Urothelium cell line (cell line): Measurements from ENCODE around the gene SLC35G1.

Experiments used
- DNase-seq: peaks from one replicate; pipeline ENCODE4 v3.0.0; 2011; ENCODE audit warnings: low spot score, mixed read lengths
- FAIRE-seq: peaks from 2 replicates; lab custom pipeline; 2011; peaks lifted over from hg19 to GRCh38; lab: Jason Lieb, UNC

Gene SLC35G1

GRCh38 chr10:93875032-93875358 lies 18.8 kb upstream of the SLC35G1 start:
- no peak for DNase-seq
- no peak for FAIRE-seq

DNA sequence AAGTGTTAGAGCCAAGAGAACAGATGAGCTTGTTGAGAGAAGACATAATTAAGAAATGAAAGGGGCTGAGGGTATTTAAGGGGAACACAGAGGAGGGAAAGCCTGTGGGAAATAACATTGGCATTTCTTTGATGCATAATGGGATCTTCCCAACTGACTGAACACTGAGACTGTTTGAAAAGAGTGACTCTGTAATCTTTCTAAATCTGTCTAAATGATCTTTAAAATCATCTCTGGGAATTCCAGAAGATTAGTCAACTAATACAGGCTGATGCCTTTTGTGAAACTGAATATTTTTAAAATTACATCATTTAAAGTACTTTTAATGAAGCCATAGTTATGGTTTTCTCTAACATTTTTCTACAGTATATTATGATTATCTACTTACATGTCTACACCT lies 17.4 kb upstream of the SLC35G1 start:
- no peak for FAIRE-seq
- no peak for DNase-seq

DNA sequence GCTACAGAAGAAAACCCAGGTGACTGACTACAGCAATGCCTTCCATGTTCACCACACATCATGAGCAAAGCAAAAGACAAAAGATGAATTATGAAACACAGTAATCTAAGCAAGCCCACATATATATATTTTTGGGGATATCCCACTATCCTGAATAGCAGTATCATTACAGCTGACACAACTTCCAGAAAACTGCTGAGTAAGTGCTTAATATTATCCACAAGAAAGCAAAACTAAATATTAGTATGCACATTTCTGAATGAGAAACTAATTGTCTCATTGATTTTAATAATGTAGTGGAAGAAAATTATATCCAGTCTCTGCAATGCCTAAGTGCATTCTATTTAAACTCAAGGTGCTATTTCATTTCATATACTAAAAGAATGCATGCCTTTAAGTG lies 14.5 kb upstream of the SLC35G1 start:
- FAIRE-seq (no peak), DNase-seq (no peak)

DNA sequence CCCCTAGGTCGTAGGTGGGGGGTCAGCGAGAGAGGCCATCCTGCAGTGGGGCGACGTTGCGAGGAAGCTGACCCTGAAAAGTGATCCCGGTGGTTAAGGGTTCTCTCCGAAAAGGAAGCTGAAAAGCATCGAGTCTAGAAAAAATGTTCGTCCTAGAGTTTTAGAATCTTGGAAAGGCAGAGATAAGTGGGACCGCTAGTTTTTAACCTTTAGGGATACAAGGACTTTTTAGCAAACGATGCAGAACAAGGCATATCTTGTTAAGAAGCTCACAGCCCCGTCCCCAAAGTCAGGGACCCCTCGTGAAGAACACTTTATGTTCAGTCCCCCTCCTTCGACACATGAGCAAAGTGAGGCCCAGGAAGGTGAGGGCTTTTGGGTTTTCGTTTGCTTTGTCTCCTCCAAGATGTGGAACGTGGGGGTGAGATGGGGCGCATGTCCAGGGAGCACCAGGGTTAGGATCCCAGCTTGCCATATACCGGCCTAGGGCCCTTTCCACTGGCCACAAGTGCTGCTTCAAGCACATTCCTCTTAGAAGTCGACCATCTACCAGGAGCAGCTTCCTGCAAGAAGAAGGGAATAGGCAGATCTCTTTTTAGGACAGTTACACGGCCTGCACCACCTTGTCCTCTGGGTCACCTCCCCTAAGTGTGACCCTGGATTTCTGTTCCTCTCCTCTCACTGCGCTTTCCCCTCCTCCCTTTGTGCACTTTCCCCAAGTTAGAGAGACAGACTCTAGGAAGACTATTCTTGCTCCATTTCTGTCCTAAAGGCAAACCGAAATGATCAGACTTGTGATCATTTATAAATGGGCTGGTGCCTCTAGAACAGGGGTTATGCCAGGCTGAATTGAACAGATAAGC lies 969 bp downstream of the SLC35G1 start:
- peak; percentile 14 for DNase-seq
- no peak for FAIRE-seq

GRCh38 chr10:93897070-93897780 lies 3.4 kb downstream of the SLC35G1 start:
- no peak for FAIRE-seq

DNA sequence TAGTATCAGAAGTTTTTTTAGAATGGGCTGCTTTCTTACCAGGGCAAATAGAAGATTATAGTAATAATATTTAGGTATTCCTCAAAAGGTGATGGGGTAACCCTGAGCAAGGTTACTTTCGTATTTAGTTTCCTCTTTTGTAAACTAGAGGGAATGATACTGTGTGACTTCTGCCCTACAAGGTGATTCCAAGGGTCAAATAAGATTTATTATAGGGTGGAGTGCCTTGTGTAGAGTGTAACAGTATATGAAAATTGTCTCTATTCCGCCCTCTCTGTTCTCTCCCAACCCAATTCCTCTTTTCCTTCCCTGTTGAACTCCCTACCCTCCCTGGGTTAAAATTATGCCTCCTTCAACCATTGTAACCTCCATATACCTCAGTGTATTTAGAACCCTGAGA lies 5.3 kb downstream of the SLC35G1 start:
- FAIRE-seq, result no peak
- no peak for DNase-seq

More at GRCh38 chr10:93897070-93897780, 3.4 kb downstream of the SLC35G1 start:
- no peak for DNase-seq

- FAIRE-seq (no peak), DNase-seq (no peak)
Measured at GRCh38 chr10:93903051-93903450, 9.3 kb downstream of the SLC35G1 start.

GRCh38 chr10:93904901-93905300 lies 11.1 kb downstream of the SLC35G1 start:
- FAIRE-seq, result no peak
- DNase-seq, result no peak

GRCh38 chr10:93907059-93907458 lies 13.3 kb downstream of the SLC35G1 start:
- DNase-seq, result no peak

GRCh38 chr10:93911866-93912265 lies 18.1 kb downstream of the SLC35G1 start:
- no peak for FAIRE-seq

More at GRCh38 chr10:93907059-93907458, 13.3 kb downstream of the SLC35G1 start:
- no peak for FAIRE-seq

DNA sequence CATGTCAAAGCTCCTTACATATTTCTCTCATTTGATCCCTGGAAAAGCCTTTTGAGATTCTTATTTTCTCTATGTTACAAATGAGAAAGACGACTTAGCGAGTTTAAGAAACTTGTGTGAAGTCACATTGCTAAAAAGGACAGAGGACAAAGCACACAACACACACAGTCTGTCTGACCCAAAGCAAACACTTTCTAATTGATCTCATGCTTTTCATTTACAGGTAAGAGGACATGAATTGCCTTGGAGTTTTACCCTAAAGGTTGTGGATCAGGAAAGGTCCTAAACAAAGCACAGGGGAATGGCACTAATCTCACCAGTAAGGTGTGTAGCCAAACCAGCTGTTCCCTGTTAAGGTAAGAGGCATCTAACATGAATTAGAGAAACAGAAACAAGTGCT lies 18.7 kb downstream of the SLC35G1 start:
- FAIRE-seq (no peak), DNase-seq (no peak)

More at GRCh38 chr10:93911866-93912265, 18.1 kb downstream of the SLC35G1 start:
- DNase-seq, result no peak

- DNase-seq (no peak), FAIRE-seq (no peak)
Measured at GRCh38 chr10:93913706-93914105, 19.9 kb downstream of the SLC35G1 start.

DNA sequence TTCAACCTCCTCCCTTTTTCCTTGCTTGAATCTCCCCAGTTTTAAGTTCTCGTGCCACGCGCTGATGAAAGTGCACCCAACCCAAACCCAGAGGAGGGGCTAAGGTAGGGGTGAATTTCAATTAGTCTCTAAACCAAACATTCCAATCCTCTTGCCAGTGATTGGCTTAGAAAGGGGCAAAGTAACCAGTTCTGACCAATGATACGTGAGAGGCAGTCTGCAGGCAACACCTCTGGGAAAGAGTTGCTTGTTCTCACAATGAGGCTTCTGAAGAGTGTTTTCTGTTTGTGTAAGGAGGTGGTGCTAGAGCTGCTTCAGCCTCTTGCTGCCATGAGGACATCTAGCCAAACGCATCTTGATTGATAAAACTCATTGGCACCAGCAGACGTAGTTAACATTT lies 21.8 kb downstream of the SLC35G1 start:
- no peak for DNase-seq
- FAIRE-seq, result no peak

GRCh38 chr10:93916257-93917063 lies 22.7 kb downstream of the SLC35G1 start:
- FAIRE-seq (no peak), DNase-seq (peak; percentile 30)

DNA sequence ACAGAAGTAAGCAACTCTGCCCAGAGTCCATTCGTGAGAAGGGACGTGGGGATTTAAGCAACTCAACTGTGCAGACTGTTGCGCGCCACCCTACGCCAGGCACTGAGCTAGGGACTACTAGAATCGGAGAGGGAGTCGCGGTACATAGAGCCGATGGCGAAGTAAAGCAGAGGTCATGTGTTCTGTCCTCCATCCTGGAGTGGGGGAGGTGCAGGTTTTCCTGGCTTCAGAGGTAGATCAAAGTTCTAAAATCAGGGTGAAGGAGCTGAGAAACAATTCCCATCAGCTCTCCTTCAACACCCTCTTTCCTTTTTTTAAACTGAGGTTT lies 23.2 kb downstream of the SLC35G1 start:
- no peak for DNase-seq
- no peak for FAIRE-seq

DNA sequence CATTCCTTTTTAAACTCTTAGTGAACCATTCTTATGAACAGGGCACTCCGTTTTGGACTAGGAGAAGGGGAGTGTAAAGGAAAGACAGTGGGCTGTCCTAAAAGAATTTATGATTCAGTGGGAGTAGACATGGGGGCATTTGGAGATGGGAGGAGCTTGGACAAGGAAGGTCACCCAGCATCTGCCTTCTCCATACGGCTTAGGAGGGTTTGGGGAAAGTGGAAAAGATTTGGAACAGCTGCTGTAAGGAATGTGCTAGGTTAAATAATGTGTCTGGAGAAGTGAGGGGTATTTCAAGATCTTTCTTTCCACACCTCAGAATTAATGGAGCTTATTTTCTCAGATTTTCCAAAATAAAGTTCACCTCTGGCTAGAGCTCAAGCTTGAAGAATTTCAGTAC lies 24.0 kb downstream of the SLC35G1 start:
- DNase-seq (no peak), FAIRE-seq (no peak)

GRCh38 chr10:93921338-93921737 lies 27.6 kb downstream of the SLC35G1 start:
- peak; percentile 9 for DNase-seq
- FAIRE-seq, result no peak

GRCh38 chr10:93926613-93927012 lies 32.8 kb downstream of the SLC35G1 start:
- FAIRE-seq (no peak), DNase-seq (no peak)

GRCh38 chr10:93938140-93938539 lies 44.4 kb downstream of the SLC35G1 start:
- FAIRE-seq (no peak), DNase-seq (no peak)

GRCh38 chr10:93940881-93941280 lies 47.1 kb downstream of the SLC35G1 start:
- FAIRE-seq, result no peak
- no peak for DNase-seq

GRCh38 chr10:93941606-93942005 lies 47.8 kb downstream of the SLC35G1 start:
- FAIRE-seq, result no peak

More at GRCh38 chr10:93941606-93942005, 47.8 kb downstream of the SLC35G1 start:
- no peak for DNase-seq
